ENCODE data around the gene ATP11B.
A peak's percentile ranks its signal among the peaks of the same experiment; 100 is the strongest.

Gene ATP11B

GRCh38 chr3:182910936-182911781, 117.9 kb downstream of the ATP11B start:
- H3K9ac ChIP-seq (ENCODE audit: low read length): no peak overlapping the region
- H3K36me3 ChIP-seq (ENCODE audit: control insufficient read depth, insufficient read depth, low read length): no peaks in the 10 kb centered on the region
- no peak overlapping the region for H3K4me3 ChIP-seq (ENCODE audit: low read depth, low read length)
- H3K4me1 ChIP-seq (ENCODE audit: control insufficient read depth, insufficient read depth, low read length): peaks cover 12% of the 10 kb centered on the region
- no peaks in the 10 kb centered on the region for H3K9me3 ChIP-seq (ENCODE audit: control insufficient read depth, insufficient read depth, low read depth, low read length)
- H3K27me3 ChIP-seq (ENCODE audit: control insufficient read depth, insufficient read depth, low read length): no peaks in the 10 kb centered on the region
- no peak overlapping the region for H3K27ac ChIP-seq (ENCODE audit: low read depth, low read length)

GRCh38 chr3:182911782-182912111, 118.4 kb downstream of the ATP11B start:
- Histone ChIP-seq H3K9me3 (ENCODE audit: control insufficient read depth, insufficient read depth, low read depth, low read length) (no peaks in the 10 kb centered on the region), H3K4me1 (ENCODE audit: control insufficient read depth, insufficient read depth, low read length) (peaks cover 12% of the 10 kb centered on the region), H3K4me3 (ENCODE audit: low read depth, low read length) (no peak overlapping the region), H3K27ac (ENCODE audit: low read depth, low read length) (no peak overlapping the region), H3K9ac (ENCODE audit: low read length) (no peak overlapping the region), H3K36me3 (ENCODE audit: control insufficient read depth, insufficient read depth, low read length) (no peaks in the 10 kb centered on the region), H3K27me3 (ENCODE audit: control insufficient read depth, insufficient read depth, low read length) (no peaks in the 10 kb centered on the region)

GRCh38 chr3:182912474-182912873, 119.2 kb downstream of the ATP11B start:
- Histone ChIP-seq H3K27me3 (ENCODE audit: control insufficient read depth, insufficient read depth, low read length) (no peaks in the 10 kb centered on the region), H3K9ac (ENCODE audit: low read length) (no peak overlapping the region), H3K27ac (ENCODE audit: low read depth, low read length) (no peak overlapping the region), H3K4me1 (ENCODE audit: control insufficient read depth, insufficient read depth, low read length) (peaks cover 12% of the 10 kb centered on the region), H3K36me3 (ENCODE audit: control insufficient read depth, insufficient read depth, low read length) (no peaks in the 10 kb centered on the region), H3K9me3 (ENCODE audit: control insufficient read depth, insufficient read depth, low read depth, low read length) (no peaks in the 10 kb centered on the region), H3K4me3 (ENCODE audit: low read depth, low read length) (no peak overlapping the region)

GRCh38 chr3:182913889-182914288, 120.6 kb downstream of the ATP11B start:
- H3K9ac ChIP-seq (ENCODE audit: low read length): no peak overlapping the region
- no peaks in the 10 kb centered on the region for H3K36me3 ChIP-seq (ENCODE audit: control insufficient read depth, insufficient read depth, low read length)
- peaks cover 12% of the 10 kb centered on the region for H3K4me1 ChIP-seq (ENCODE audit: control insufficient read depth, insufficient read depth, low read length)
- no peak overlapping the region for H3K4me3 ChIP-seq (ENCODE audit: low read depth, low read length)
- no peak overlapping the region for H3K27ac ChIP-seq (ENCODE audit: low read depth, low read length)
- H3K27me3 ChIP-seq (ENCODE audit: control insufficient read depth, insufficient read depth, low read length): no peaks in the 10 kb centered on the region
- no peaks in the 10 kb centered on the region for H3K9me3 ChIP-seq (ENCODE audit: control insufficient read depth, insufficient read depth, low read depth, low read length)

GRCh38 chr3:182914341-182914740, 121.0 kb downstream of the ATP11B start:
- Histone ChIP-seq H3K9me3 (ENCODE audit: control insufficient read depth, insufficient read depth, low read depth, low read length) (no peaks in the 10 kb centered on the region), H3K9ac (ENCODE audit: low read length) (no peak overlapping the region), H3K27me3 (ENCODE audit: control insufficient read depth, insufficient read depth, low read length) (no peaks in the 10 kb centered on the region), H3K4me3 (ENCODE audit: low read depth, low read length) (no peak overlapping the region), H3K4me1 (ENCODE audit: control insufficient read depth, insufficient read depth, low read length) (peaks cover 12% of the 10 kb centered on the region), H3K36me3 (ENCODE audit: control insufficient read depth, insufficient read depth, low read length) (no peaks in the 10 kb centered on the region), H3K27ac (ENCODE audit: low read depth, low read length) (no peak overlapping the region)

GRCh38 chr3:182917134-182917533, 123.8 kb downstream of the ATP11B start:
- Histone ChIP-seq H3K9ac (ENCODE audit: low read length) (no peak overlapping the region), H3K9me3 (ENCODE audit: control insufficient read depth, insufficient read depth, low read depth, low read length) (no peaks in the 10 kb centered on the region), H3K4me3 (ENCODE audit: low read depth, low read length) (no peak overlapping the region), H3K4me1 (ENCODE audit: control insufficient read depth, insufficient read depth, low read length) (peaks cover 14% of the 10 kb centered on the region; the same call in 1 of the 2 replicates), H3K27me3 (ENCODE audit: control insufficient read depth, insufficient read depth, low read length) (no peaks in the 10 kb centered on the region), H3K27ac (ENCODE audit: low read depth, low read length) (no peak overlapping the region), H3K36me3 (ENCODE audit: control insufficient read depth, insufficient read depth, low read length) (no peaks in the 10 kb centered on the region)

GRCh38 chr3:182919866-182920357, 126.6 kb downstream of the ATP11B start:
- Histone ChIP-seq H3K9me3 (ENCODE audit: control insufficient read depth, insufficient read depth, low read depth, low read length) (no peaks in the 10 kb centered on the region), H3K27ac (ENCODE audit: low read depth, low read length) (peak overlapping the region; percentile 11; the same call in 1 of the 2 replicates), H3K4me3 (ENCODE audit: low read depth, low read length) (no peak overlapping the region), H3K4me1 (ENCODE audit: control insufficient read depth, insufficient read depth, low read length) (peaks cover 17% of the 10 kb centered on the region; the same call in 1 of the 2 replicates), H3K9ac (ENCODE audit: low read length) (no peak overlapping the region), H3K36me3 (ENCODE audit: control insufficient read depth, insufficient read depth, low read length) (no peaks in the 10 kb centered on the region), H3K27me3 (ENCODE audit: control insufficient read depth, insufficient read depth, low read length) (no peaks in the 10 kb centered on the region)

GRCh38 chr3:182920515-182921084, 127.3 kb downstream of the ATP11B start:
- Histone ChIP-seq H3K4me1 (ENCODE audit: control insufficient read depth, insufficient read depth, low read length) (peaks cover 17% of the 10 kb centered on the region; the same call in 1 of the 2 replicates), H3K9me3 (ENCODE audit: control insufficient read depth, insufficient read depth, low read depth, low read length) (no peaks in the 10 kb centered on the region), H3K36me3 (ENCODE audit: control insufficient read depth, insufficient read depth, low read length) (no peaks in the 10 kb centered on the region), H3K27ac (ENCODE audit: low read depth, low read length) (peak overlapping the region; percentile 11), H3K27me3 (ENCODE audit: control insufficient read depth, insufficient read depth, low read length) (no peaks in the 10 kb centered on the region), H3K9ac (ENCODE audit: low read length) (no peak overlapping the region), H3K4me3 (ENCODE audit: low read depth, low read length) (no peak overlapping the region)

GRCh38 chr3:182921665-182922355, 128.5 kb downstream of the ATP11B start:
- Histone ChIP-seq H3K36me3 (ENCODE audit: control insufficient read depth, insufficient read depth, low read length) (no peaks in the 10 kb centered on the region), H3K4me1 (ENCODE audit: control insufficient read depth, insufficient read depth, low read length) (peaks cover 17% of the 10 kb centered on the region; the same call in 1 of the 2 replicates), H3K9me3 (ENCODE audit: control insufficient read depth, insufficient read depth, low read depth, low read length) (no peaks in the 10 kb centered on the region), H3K27ac (ENCODE audit: low read depth, low read length) (no peak overlapping the region), H3K9ac (ENCODE audit: low read length) (no peak overlapping the region), H3K27me3 (ENCODE audit: control insufficient read depth, insufficient read depth, low read length) (no peaks in the 10 kb centered on the region), H3K4me3 (ENCODE audit: low read depth, low read length) (no peak overlapping the region)

GRCh38 chr3:182925330-182925943, 132.1 kb downstream of the ATP11B start:
- H3K27me3 ChIP-seq (ENCODE audit: control insufficient read depth, insufficient read depth, low read length): no peaks in the 10 kb centered on the region
- 0 out of 2 replicates have a peak, but pooled peaks cover 3% of the 10 kb centered on the region for H3K36me3 ChIP-seq (ENCODE audit: control insufficient read depth, insufficient read depth, low read length)
- peaks cover 10% of the 10 kb centered on the region; the same call in 1 of the 2 replicates for H3K4me1 ChIP-seq (ENCODE audit: control insufficient read depth, insufficient read depth, low read length)
- no peak overlapping the region for H3K9ac ChIP-seq (ENCODE audit: low read length)
- no peaks in the 10 kb centered on the region for H3K9me3 ChIP-seq (ENCODE audit: control insufficient read depth, insufficient read depth, low read depth, low read length)
- no peak overlapping the region for H3K27ac ChIP-seq (ENCODE audit: low read depth, low read length)
- H3K4me3 ChIP-seq (ENCODE audit: low read depth, low read length): no peak overlapping the region

Measured in HUES6 (cell line).